Mesendoderm (in vitro differentiated cells): ENCODE data around the gene EHD3.

Source experiments
- DNase-seq: peaks from one replicate; pipeline ENCODE4 v3.0.0; 2013
- H2AK5ac ChIP-seq: 2 replicates; pipeline ENCODE4 v1.6.1; 2013; ENCODE audit warnings: low read length, inconsistent platforms
- H2BK120ac ChIP-seq: 2 replicates; pipeline ENCODE4 v1.6.1; 2013; ENCODE audit warnings: low read depth, mild to moderate bottlenecking, low read length, moderate library complexity, mixed read lengths
- H2BK15ac ChIP-seq: replicated peaks from 2 replicates; pipeline ENCODE4 v1.6.1; 2013; ENCODE audit warnings: low read depth, mild to moderate bottlenecking, moderate library complexity
- H2BK5ac ChIP-seq: 2 replicates; pipeline ENCODE4 v1.6.1; 2013; ENCODE audit warnings: low read length, inconsistent platforms
- H3K18ac ChIP-seq: 2 replicates; pipeline ENCODE4 v1.6.1; 2013; ENCODE audit warnings: mild to moderate bottlenecking, low read length, mixed read lengths
- H3K23ac ChIP-seq: one replicate; pipeline ENCODE4 v1.6.1; 2013; ENCODE audit warnings: low read length
- H3K27ac ChIP-seq: 2 replicates; pipeline ENCODE4 v1.5.1; 2013; ENCODE audit warnings: low read depth, mild to moderate bottlenecking, inconsistent platforms, low read length, moderate library complexity
- H3K27me3 ChIP-seq: 2 replicates; pipeline ENCODE4 v1.6.1; 2013; ENCODE audit warnings: low read length, control low read depth, mild to moderate bottlenecking, inconsistent platforms; ENCODE audit not compliant: insufficient read depth, poor library complexity
- H3K36me3 ChIP-seq: 2 replicates; pipeline ENCODE4 v1.6.1; 2013; ENCODE audit warnings: low read length, inconsistent platforms; ENCODE audit not compliant: control insufficient read depth, insufficient read depth
- H3K4ac ChIP-seq: one replicate; pipeline ENCODE4 v1.6.1; 2013; ENCODE audit warnings: low read depth, mild to moderate bottlenecking, low read length, moderate library complexity
- H3K4me1 ChIP-seq: 2 replicates; pipeline ENCODE4 v1.6.1; 2013; ENCODE audit warnings: low read depth, low read length, inconsistent platforms; ENCODE audit not compliant: control insufficient read depth
- H3K4me2 ChIP-seq: 2 replicates; pipeline ENCODE4 v1.6.1; 2013; ENCODE audit warnings: low read length
- H3K4me3 ChIP-seq: 2 replicates; pipeline ENCODE4 v1.5.1; 2013; ENCODE audit warnings: mild to moderate bottlenecking, low read length
- H3K56ac ChIP-seq: one replicate; pipeline ENCODE4 v1.6.1; 2013; ENCODE audit warnings: low read length
- H3K79me1 ChIP-seq: 2 replicates; pipeline ENCODE4 v1.6.1; 2013; ENCODE audit warnings: low read length, inconsistent platforms
- H3K79me2 ChIP-seq: 2 replicates; pipeline ENCODE4 v1.6.1; 2013; ENCODE audit warnings: mild to moderate bottlenecking, low read length; ENCODE audit not compliant: control insufficient read depth, insufficient read depth
- H3K9ac ChIP-seq: 2 replicates; pipeline ENCODE4 v1.6.1; 2013; ENCODE audit warnings: low read length, inconsistent platforms
- H4K5ac ChIP-seq: one replicate; pipeline ENCODE4 v1.6.1; 2013; ENCODE audit warnings: low read length
- H4K8ac ChIP-seq: one replicate; pipeline ENCODE4 v1.6.1; 2013; ENCODE audit warnings: low read depth, mild to moderate bottlenecking, control low read depth, low read length, moderate library complexity
- WGBS: extraction: QIAGEN DNeasy Blood & Tissue Kit; methylation state at CpG from one replicate; pipeline ENCODE4 v1.1.7; 2013; ENCODE audit warnings: low lambda C conversion rate, missing lambda C conversion rate; ENCODE audit not compliant: insufficient coverage; ENCODE audit errors: extremely low coverage; 5-methylcytosine and 5-hydroxymethylcytosine counted together

Gene EHD3

DNA sequence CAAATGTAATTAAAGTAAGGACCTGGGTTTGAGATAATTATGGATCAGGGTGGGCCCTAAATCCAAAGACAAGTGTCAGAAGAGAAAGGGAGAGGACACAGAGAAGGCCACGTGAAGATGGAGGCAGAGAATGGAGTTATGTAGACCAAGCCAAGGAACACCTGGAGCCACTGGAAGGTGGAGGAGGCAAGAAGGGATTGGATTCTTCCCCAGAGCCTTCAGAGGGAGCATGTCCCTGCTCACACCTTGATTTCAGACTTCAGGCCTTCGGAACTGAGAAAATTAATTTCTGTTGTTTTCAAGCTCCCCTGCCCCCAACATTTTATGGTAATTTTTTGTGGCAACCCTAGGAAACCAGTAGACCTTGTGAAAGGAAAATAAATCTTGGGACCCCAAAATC lies 36.3 kb upstream of the EHD3 start:
- no peak overlapping the region for H2BK120ac ChIP-seq
- H3K79me1 ChIP-seq, result no peaks in the 10 kb centered on the region
- H3K23ac ChIP-seq, result no peak overlapping the region
- no peak overlapping the region for H3K4me2 ChIP-seq
- no peak overlapping the region for H4K5ac ChIP-seq
- H3K4me1 ChIP-seq, result peaks cover 16% of the 10 kb centered on the region
- DNase-seq, result peak; percentile 52
- peak overlapping the region; percentile 74 for H3K4ac ChIP-seq
- H3K18ac ChIP-seq, result peak overlapping the region; percentile 13
- H2BK15ac ChIP-seq, result no peak overlapping the region
- WGBS, result no CpG with 5 or more reads among the region's 2 CpGs
- H3K4me3 ChIP-seq, result no peak overlapping the region
- no peak overlapping the region for H3K9ac ChIP-seq
- H4K8ac ChIP-seq, result no peak overlapping the region
- H2BK5ac ChIP-seq, result peak overlapping the region; percentile 62
- H2AK5ac ChIP-seq, result peak overlapping the region; percentile 89
- peak overlapping the region; percentile 10 for H3K27ac ChIP-seq
- H3K56ac ChIP-seq, result peak overlapping the region; percentile 80
- no peaks in the 10 kb centered on the region for H3K27me3 ChIP-seq
- no peaks in the 10 kb centered on the region for H3K36me3 ChIP-seq
- no peaks in the 10 kb centered on the region for H3K79me2 ChIP-seq

DNA sequence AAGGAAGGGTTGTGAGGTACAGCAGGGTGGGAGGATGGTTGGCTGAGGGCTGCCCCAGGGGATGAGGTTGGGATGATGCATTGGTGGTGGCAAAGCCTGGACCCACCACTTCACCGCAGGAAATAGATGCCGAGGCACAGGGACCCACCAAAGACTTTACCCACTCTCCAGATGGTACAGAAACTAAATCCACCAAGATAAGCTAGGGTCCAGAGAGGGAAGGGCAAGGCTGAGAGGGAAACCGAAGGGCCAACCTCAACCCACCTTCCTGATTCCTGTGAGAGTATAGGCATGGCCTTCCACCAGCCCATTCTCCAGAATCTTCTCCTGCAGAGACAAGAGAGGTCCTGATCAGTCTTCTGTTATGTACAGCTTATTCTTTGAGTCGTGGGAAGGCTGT lies 34.7 kb upstream of the EHD3 start:
- Histone ChIP-seq H3K27ac (no peak overlapping the region), H3K4me1 (peaks cover 12% of the 10 kb centered on the region), H4K8ac (no peak overlapping the region), H3K56ac (no peak overlapping the region), H2BK120ac (no peak overlapping the region), H3K4me3 (no peak overlapping the region), H2BK15ac (no peak overlapping the region), H3K4me2 (no peak overlapping the region), H3K36me3 (no peaks in the 10 kb centered on the region), H3K79me2 (no peaks in the 10 kb centered on the region), H3K79me1 (no peaks in the 10 kb centered on the region), H3K18ac (no peak overlapping the region), H2AK5ac (peak overlapping the region; percentile 81), H4K5ac (no peak overlapping the region), H3K9ac (no peak overlapping the region), H3K4ac (no peak overlapping the region), H3K23ac (no peak overlapping the region), H3K27me3 (no peaks in the 10 kb centered on the region), H2BK5ac (peak overlapping the region; percentile 23)
- no peak for DNase-seq
- WGBS, result no CpG with 5 or more reads among the region's 4 CpGs

DNA sequence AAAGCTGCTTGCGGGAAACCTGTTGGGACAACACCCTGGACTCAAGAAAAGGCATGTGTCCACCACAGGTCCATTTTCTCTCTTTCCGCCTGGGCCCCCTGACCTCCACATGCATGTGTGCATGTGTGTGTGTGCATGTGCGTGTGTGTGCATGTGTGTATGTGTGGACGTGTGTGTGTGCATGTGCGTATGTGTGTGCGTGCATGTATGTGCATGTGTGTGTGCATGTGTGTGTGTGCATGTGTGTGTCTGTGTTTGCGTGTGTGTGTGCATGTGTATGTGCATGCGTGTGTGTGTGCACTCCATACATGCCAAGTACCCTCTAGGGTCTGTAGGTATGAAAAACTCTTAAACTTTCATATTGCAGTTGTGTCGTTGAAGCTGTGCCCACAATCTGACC lies 33.0 kb upstream of the EHD3 start:
- Histone ChIP-seq H2BK15ac (no peak overlapping the region), H3K23ac (no peak overlapping the region), H3K4me3 (no peak overlapping the region), H3K4ac (no peak overlapping the region), H3K27ac (no peak overlapping the region), H3K4me2 (no peak overlapping the region), H3K18ac (no peak overlapping the region), H3K27me3 (no peaks in the 10 kb centered on the region), H3K56ac (no peak overlapping the region), H3K36me3 (no peaks in the 10 kb centered on the region), H3K9ac (no peak overlapping the region), H4K5ac (no peak overlapping the region), H2BK120ac (no peak overlapping the region), H4K8ac (no peak overlapping the region), H2AK5ac (no peak overlapping the region), H2BK5ac (no peak overlapping the region), H3K79me1 (no peaks in the 10 kb centered on the region), H3K79me2 (no peaks in the 10 kb centered on the region), H3K4me1 (peaks cover 12% of the 10 kb centered on the region)
- DNase-seq, result no peak
- no CpG with 5 or more reads among the region's 9 CpGs for WGBS

DNA sequence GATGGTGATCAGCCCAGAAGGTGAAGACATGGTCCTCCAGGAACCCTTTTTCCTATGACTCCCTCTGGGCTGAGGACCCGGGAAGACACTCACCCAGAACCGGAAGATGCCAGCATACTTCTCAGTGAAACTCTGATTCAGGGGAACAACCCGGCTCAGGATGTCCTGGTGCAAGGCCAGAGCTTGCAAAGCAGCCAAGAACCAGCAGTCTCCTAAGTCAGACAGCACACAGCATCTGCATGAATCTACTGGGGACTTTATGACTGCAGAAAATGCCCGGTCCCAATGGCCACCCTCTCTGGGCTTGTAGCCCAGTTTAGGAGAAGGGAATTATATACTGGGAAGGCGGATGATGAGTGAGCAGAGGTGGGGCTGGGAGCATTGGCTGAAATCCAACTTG lies 31.9 kb upstream of the EHD3 start:
- H3K4ac ChIP-seq, result no peak overlapping the region
- H3K27ac ChIP-seq, result no peak overlapping the region
- no peaks in the 10 kb centered on the region for H3K79me2 ChIP-seq
- no peaks in the 10 kb centered on the region for H3K27me3 ChIP-seq
- DNase-seq, result no peak
- H4K5ac ChIP-seq, result no peak overlapping the region
- H3K4me1 ChIP-seq, result peaks cover 8% of the 10 kb centered on the region
- no CpG with 5 or more reads among the region's 5 CpGs for WGBS
- H2BK5ac ChIP-seq, result no peak overlapping the region
- no peak overlapping the region for H3K23ac ChIP-seq
- no peak overlapping the region for H3K18ac ChIP-seq
- H2BK15ac ChIP-seq, result no peak overlapping the region
- no peak overlapping the region for H2BK120ac ChIP-seq
- H2AK5ac ChIP-seq, result no peak overlapping the region
- no peak overlapping the region for H3K9ac ChIP-seq
- H4K8ac ChIP-seq, result no peak overlapping the region
- H3K4me3 ChIP-seq, result no peak overlapping the region
- H3K56ac ChIP-seq, result no peak overlapping the region
- no peak overlapping the region for H3K4me2 ChIP-seq
- no peaks in the 10 kb centered on the region for H3K36me3 ChIP-seq
- no peaks in the 10 kb centered on the region for H3K79me1 ChIP-seq

DNA sequence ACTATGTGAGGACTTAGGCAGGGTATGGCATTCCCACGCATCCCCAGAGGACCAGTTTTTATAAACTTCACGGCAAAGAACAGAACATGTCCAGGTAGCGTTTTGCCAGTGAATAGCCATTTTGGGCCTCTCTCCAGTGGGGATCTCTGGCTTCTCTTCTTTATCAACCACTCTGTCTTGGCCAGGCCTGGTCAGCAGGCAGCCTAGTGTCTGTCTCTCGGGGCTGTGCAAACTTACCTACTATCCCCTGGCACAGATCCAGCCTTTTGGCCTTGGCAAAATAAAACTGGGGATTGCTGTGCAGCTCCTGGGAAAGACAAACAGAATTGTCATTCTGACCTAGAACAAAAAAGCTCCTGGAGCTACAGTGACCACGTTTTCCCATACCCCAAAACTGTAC lies 31.1 kb upstream of the EHD3 start:
- Histone ChIP-seq H3K4me2 (no peak overlapping the region), H3K23ac (no peak overlapping the region), H3K4me3 (no peak overlapping the region), H3K18ac (no peak overlapping the region), H4K8ac (no peak overlapping the region), H2AK5ac (no peak overlapping the region), H3K9ac (no peak overlapping the region), H4K5ac (no peak overlapping the region), H3K27me3 (no peaks in the 10 kb centered on the region), H2BK15ac (no peak overlapping the region), H3K4ac (no peak overlapping the region), H2BK120ac (no peak overlapping the region), H3K36me3 (no peaks in the 10 kb centered on the region), H3K56ac (no peak overlapping the region), H2BK5ac (no peak overlapping the region), H3K79me2 (no peaks in the 10 kb centered on the region), H3K4me1 (peaks cover 6% of the 10 kb centered on the region), H3K27ac (no peak overlapping the region), H3K79me1 (no peaks in the 10 kb centered on the region)
- WGBS, result no CpG with 5 or more reads among the region's 5 CpGs
- no peak for DNase-seq

DNA sequence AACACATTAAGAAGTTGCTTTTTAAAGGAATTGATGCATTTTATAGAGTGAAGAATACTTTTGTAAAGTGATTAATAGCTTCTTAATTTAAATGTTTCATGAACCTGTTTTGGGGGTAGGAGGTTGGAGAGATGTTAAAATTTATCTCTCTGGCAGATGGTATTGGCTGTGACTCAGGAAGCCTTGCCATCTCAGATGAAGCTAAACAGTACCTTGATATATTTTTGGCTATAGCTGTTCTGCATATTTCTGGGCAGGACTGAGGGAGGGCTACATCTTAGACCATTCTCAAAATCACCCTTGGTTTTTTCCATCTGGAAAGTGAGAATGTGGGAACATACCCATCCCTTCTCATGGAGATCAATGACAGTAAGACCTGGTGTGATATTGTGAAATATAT lies 30.0 kb upstream of the EHD3 start:
- H2AK5ac ChIP-seq, result no peak overlapping the region
- no peaks in the 10 kb centered on the region for H3K79me1 ChIP-seq
- no peak overlapping the region for H3K27ac ChIP-seq
- no peak overlapping the region for H4K8ac ChIP-seq
- no peak for DNase-seq
- no peak overlapping the region for H3K4ac ChIP-seq
- H3K56ac ChIP-seq, result no peak overlapping the region
- no peaks in the 10 kb centered on the region for H3K36me3 ChIP-seq
- no peaks in the 10 kb centered on the region for H3K79me2 ChIP-seq
- H3K4me3 ChIP-seq, result no peak overlapping the region
- H4K5ac ChIP-seq, result no peak overlapping the region
- H3K27me3 ChIP-seq, result no peaks in the 10 kb centered on the region
- H3K18ac ChIP-seq, result no peak overlapping the region
- H2BK5ac ChIP-seq, result no peak overlapping the region
- H3K4me2 ChIP-seq, result no peak overlapping the region
- peaks cover 10% of the 10 kb centered on the region for H3K4me1 ChIP-seq
- no peak overlapping the region for H3K23ac ChIP-seq
- H2BK120ac ChIP-seq, result no peak overlapping the region
- H3K9ac ChIP-seq, result no peak overlapping the region
- H2BK15ac ChIP-seq, result no peak overlapping the region
